ENCODE measurements around the gene LPXN. TPM values are rescaled to one million over a fixed set of nuclear protein-coding genes. Genes with fewer than 3 reads are reported as not detected.

LPXN gene
- total and polyA plus RNA-seq, 7 donors, result 4.8 to 26.8 (median 11.4) TPM

GRCh38 chr11:58549644-58550043 is 26.0 kb downstream of the LPXN start:
- Histone ChIP-seq H3K4me3 (no peak overlapping the region), H3K27me3 (no peaks in the 10 kb centered on the region), H3K4me1 (no peaks in the 10 kb centered on the region), H3K36me3 (peaks cover 11 to 98% (median 38%) of the 10 kb centered on the region in 4 donors), H3K27ac (no peak overlapping the region), H3K9me3 (no peaks in the 10 kb centered on the region)
- 95 to 97% methylated on average over 7 of the region's 7 CpGs for WGBS, 2 donors
- intact Hi-C loops (cut with DNase I), result no loop called here
- TF ChIP-seq CTCF (IDR thresholded peaks at IDR 0.05) (no peak), POLR2A (IDR thresholded peaks at IDR 0.05) (no peak), EP300 (IDR thresholded peaks at IDR 0.05) (no peak), POLR2AphosphoS5 (IDR thresholded peaks at IDR 0.05) (no peak)
- no peak for DNase-seq

- Histone ChIP-seq H3K9me3 (no peaks in the 10 kb centered on the region), H3K4me1 (no peaks in the 10 kb centered on the region), H3K27ac (no peak overlapping the region), H3K4me3 (no peak overlapping the region), H3K36me3 (peaks cover 3 to 92% (median 26%) of the 10 kb centered on the region in 4 donors), H3K27me3 (no peaks in the 10 kb centered on the region)
- TF ChIP-seq POLR2AphosphoS5 (IDR thresholded peaks at IDR 0.05) (no peak), POLR2A (IDR thresholded peaks at IDR 0.05) (no peak), CTCF (IDR thresholded peaks at IDR 0.05) (no peak), EP300 (IDR thresholded peaks at IDR 0.05) (no peak)
- DNase-seq, result no peak
- intact Hi-C loops (cut with DNase I), result no loop called here
- WGBS, 2 donors, result 94 to 95% methylated on average over 1 of the region's 1 CpG
These were observed 28.8 kb downstream of the LPXN start for GRCh38 chr11:58546841-58547240.

GRCh38 chr11:58531865-58532341 is 43.8 kb downstream of the LPXN start:
- TF ChIP-seq EP300 (IDR thresholded peaks at IDR 0.05), result no peak
- no peak for TF ChIP-seq POLR2A (IDR thresholded peaks at IDR 0.05)
- TF ChIP-seq POLR2AphosphoS5 (IDR thresholded peaks at IDR 0.05), result no peak
- no peak for TF ChIP-seq CTCF (IDR thresholded peaks at IDR 0.05)
- WGBS, 2 donors, result 95 to 96% methylated on average over 25 of the region's 25 CpGs
- no peak for DNase-seq
- no peak overlapping the region for H3K27ac ChIP-seq
- H3K36me3 ChIP-seq, result peaks cover 0 to 49% (median 11%) of the 10 kb centered on the region in 4 donors
- no peaks in the 10 kb centered on the region for H3K9me3 ChIP-seq
- no peaks in the 10 kb centered on the region for H3K4me1 ChIP-seq
- H3K4me3 ChIP-seq, result no peak overlapping the region
- intact Hi-C loops (cut with DNase I), result no loop called here
- H3K27me3 ChIP-seq, result no peaks in the 10 kb centered on the region

- WGBS, 2 donors, result 66 to 74% methylated on average over 3 of the region's 3 CpGs
- Histone ChIP-seq H3K36me3 (peaks cover 0 to 56% (median 11%) of the 10 kb centered on the region in 4 donors), H3K9me3 (no peaks in the 10 kb centered on the region), H3K4me3 (no peak overlapping the region), H3K27ac (no peak overlapping the region), H3K4me1 (no peaks in the 10 kb centered on the region), H3K27me3 (no peaks in the 10 kb centered on the region)
- intact Hi-C loops (cut with DNase I), result no loop called here
- TF ChIP-seq POLR2AphosphoS5 (IDR thresholded peaks at IDR 0.05) (no peak), POLR2A (IDR thresholded peaks at IDR 0.05) (no peak), EP300 (IDR thresholded peaks at IDR 0.05) (no peak), CTCF (IDR thresholded peaks at IDR 0.05) (no peak)
- DNase-seq, result no peak
These were observed 45.4 kb downstream of the LPXN start for GRCh38 chr11:58530236-58530635.

GRCh38 chr11:58527429-58527828 is 48.2 kb downstream of the LPXN start:
- H3K27me3 ChIP-seq, result no peaks in the 10 kb centered on the region
- TF ChIP-seq POLR2A (IDR thresholded peaks at IDR 0.05), result no peak
- no peak for DNase-seq
- H3K9me3 ChIP-seq, result no peaks in the 10 kb centered on the region
- H3K27ac ChIP-seq, result no peak overlapping the region
- WGBS, 2 donors, result 95 to 96% methylated on average over 6 of the region's 6 CpGs
- H3K4me3 ChIP-seq, result no peak overlapping the region
- H3K36me3 ChIP-seq, result peaks cover 0 to 44% (median 6%) of the 10 kb centered on the region in 4 donors
- intact Hi-C loops (cut with DNase I), result no loop called here
- peaks cover 0 to 8% (median 3%) of the 10 kb centered on the region in 4 donors for H3K4me1 ChIP-seq
